ENCODE data around the gene MYO7B. TPM values are rescaled to one million over a fixed set of nuclear protein-coding genes. Genes with fewer than 3 reads are reported as not detected.

The MYO7B gene
- polyA plus RNA-seq, 2 of the 4 experiments (the other 2 are of a cell fraction): 0.04 to 0.09 TPM

- TF ChIP-seq MAFK (IDR thresholded peaks at IDR 0.05; ENCODE audit: partially characterized antibody) (no peak), JUNB (IDR thresholded peaks at IDR 0.05) (no peak), USF2 (IDR thresholded peaks at IDR 0.05) (no peak), ATOH8 (CRISPR knock-in tag; IDR thresholded peaks at IDR 0.05; ENCODE audit: low read depth) (no peak), HDAC2 (IDR thresholded peaks at IDR 0.05) (no peak), MAZ (IDR thresholded peaks at IDR 0.05; ENCODE audit: borderline replicate concordance, low read depth, low read length) (no peak), CBX2 (IDR thresholded peaks at IDR 0.05; ENCODE audit: borderline replicate concordance, low read depth) (no peak), RNF2 (IDR thresholded peaks at IDR 0.05; ENCODE audit: borderline replicate concordance, low read depth) (no peak), HOXA7 (CRISPR knock-in tag; IDR thresholded peaks at IDR 0.05) (no peak), RFX5 (IDR thresholded peaks at IDR 0.05) (no peak), NFE2L2 (conservative IDR thresholded peaks at IDR 0.05; ENCODE audit: low read length) (no peak), CBX8 (IDR thresholded peaks at IDR 0.05) (no peak), JUN (IDR thresholded peaks at IDR 0.05) (no peak), ELK1 (IDR thresholded peaks at IDR 0.05; ENCODE audit: low read depth, low read length) (no peak), RCOR1 (IDR thresholded peaks at IDR 0.05; ENCODE audit: low read depth, low read length) (no peak), ZC3H11A (IDR thresholded peaks at IDR 0.05) (no peak), FOSB (CRISPR knock-in tag; IDR thresholded peaks at IDR 0.05) (no peak)
- TF ChIP-seq, protein P1, sequence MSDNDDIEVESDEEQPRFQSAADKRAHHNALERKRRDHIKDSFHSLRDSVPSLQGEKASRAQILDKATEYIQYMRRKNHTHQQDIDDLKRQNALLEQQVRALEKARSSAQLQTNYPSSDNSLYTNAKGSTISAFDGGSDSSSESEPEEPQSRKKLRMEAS (IDR thresholded peaks at IDR 0.05): no peak
- no peak overlapping the region for H3K4me2 ChIP-seq
- no peak for DNase-seq (ENCODE audit: low read depth in 1 of 2, low spot score in 1 of 2)
- H3K27ac ChIP-seq: no peak overlapping the region
- no peak for FAIRE-seq
- CTCF ChIA-PET: interaction anchor here (2.6 kb wide), 1 partner anchor 9 kb away, joined by 15 read pairs; no protein-coding TSS in a partner anchor
- 68% methylated on average over 13 of the region's 21 CpGs for WGBS (ENCODE audit: missing lambda C conversion rate)
- H3K4me3 ChIP-seq: no peak overlapping the region
- POLR2A ChIA-PET: no interaction called here
- H3K4me1 ChIP-seq: no peaks in the 10 kb centered on the region
- H3K9me3 ChIP-seq: no peaks in the 10 kb centered on the region
- no peak for ATAC-seq
Measured at GRCh38 chr2:127581516-127582490, 46.3 kb downstream of the MYO7B start.

GRCh38 chr2:127582863-127583861 is 47.7 kb downstream of the MYO7B start:
- Histone ChIP-seq H3K9me3 (no peaks in the 10 kb centered on the region), H3K27ac (no peak overlapping the region), H3K4me1 (no peaks in the 10 kb centered on the region), H3K4me2 (no peak overlapping the region), H3K4me3 (no peak overlapping the region)
- no peak for DNase-seq (ENCODE audit: low read depth in 1 of 2, low spot score in 1 of 2)
- FAIRE-seq: no peak
- no peak; a peak in 1 of 6 replicates for ATAC-seq
- 51% methylated on average over 15 of the region's 15 CpGs for WGBS (ENCODE audit: missing lambda C conversion rate)
- POLR2A ChIA-PET: no interaction called here
- TF ChIP-seq ZNF302 (CRISPR knock-in tag; IDR thresholded peaks at IDR 0.05): no peak
- no peak for TF ChIP-seq POLR2A (IDR thresholded peaks at IDR 0.05; ENCODE audit: low read length)
- no peak for TF ChIP-seq NR3C1 (IDR thresholded peaks at IDR 0.05)
- TF ChIP-seq MAZ (IDR thresholded peaks at IDR 0.05; ENCODE audit: borderline replicate concordance, low read depth, low read length): no peak
- no peak for TF ChIP-seq JUNB (IDR thresholded peaks at IDR 0.05)
- TF ChIP-seq JUN (IDR thresholded peaks at IDR 0.05): no peak
- no peak for TF ChIP-seq EHF (CRISPR knock-in tag; IDR thresholded peaks at IDR 0.05)
- TF ChIP-seq PHF8 (IDR thresholded peaks at IDR 0.05; ENCODE audit: borderline replicate concordance, low read depth): no peak
- no peak for TF ChIP-seq KDM1A (IDR thresholded peaks at IDR 0.05; ENCODE audit: low read depth)
- TF ChIP-seq HDAC2 (IDR thresholded peaks at IDR 0.05): no peak
- no peak for TF ChIP-seq ZSCAN20 (CRISPR knock-in tag; IDR thresholded peaks at IDR 0.05)
- TF ChIP-seq KDM5A (IDR thresholded peaks at IDR 0.05): no peak
- no peak for TF ChIP-seq ESRRA (IDR thresholded peaks at IDR 0.05; ENCODE audit: borderline replicate concordance, low read length)
- TF ChIP-seq CBX2 (IDR thresholded peaks at IDR 0.05; ENCODE audit: borderline replicate concordance, low read depth): no peak
- no peak for TF ChIP-seq RFX5 (IDR thresholded peaks at IDR 0.05)
- TF ChIP-seq EHMT2 (IDR thresholded peaks at IDR 0.05; ENCODE audit: low read depth): no peak
- no peak for TF ChIP-seq GATA3 (IDR thresholded peaks at IDR 0.05; ENCODE audit: borderline replicate concordance)
- CTCF ChIA-PET: interaction anchor here (1.2 to 2.6 kb wide), 2 partner anchors 8 to 62 kb away, joined by 3 to 15 read pairs; no protein-coding TSS in a partner anchor

All from A549 (cell line).